Measurements from ENCODE around the gene KRTAP10-6.
"Not testable (repeated sequence)": the region's sequence is repeated elsewhere in the genome, so short reads cannot be mapped to it uniquely, and the experiment has no call there.

The KRTAP10-6 gene

DNA sequence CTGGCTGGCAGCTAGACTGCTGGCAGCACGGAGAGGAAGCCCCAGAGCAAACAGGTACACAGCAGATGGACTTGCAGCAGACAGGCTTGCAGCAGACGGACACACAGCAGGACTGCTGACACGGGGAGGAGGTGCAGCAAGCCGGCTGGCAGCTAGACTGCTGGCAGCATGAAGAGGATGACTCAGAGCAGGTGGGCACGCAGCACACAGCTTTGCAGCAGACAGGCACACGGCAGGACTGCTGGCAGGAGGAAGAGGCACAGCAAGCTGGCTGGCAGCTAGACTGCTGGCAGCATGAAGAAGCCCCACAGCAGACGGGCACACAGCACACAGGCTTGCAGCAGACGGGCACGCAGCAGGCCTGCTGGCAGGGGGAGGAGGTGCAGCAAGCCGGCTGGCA is 41.5 kb downstream of the KRTAP10-6 start:
- TF ChIP-seq, protein P1, sequence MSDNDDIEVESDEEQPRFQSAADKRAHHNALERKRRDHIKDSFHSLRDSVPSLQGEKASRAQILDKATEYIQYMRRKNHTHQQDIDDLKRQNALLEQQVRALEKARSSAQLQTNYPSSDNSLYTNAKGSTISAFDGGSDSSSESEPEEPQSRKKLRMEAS (IDR thresholded peaks at IDR 0.05; ENCODE audit: low read depth, low read length) = no peak
- TF ChIP-seq POLR2A (IDR thresholded peaks at IDR 0.05; ENCODE audit: extremely low read depth, insufficient read length) (no peak), MYC (IDR thresholded peaks at IDR 0.05; ENCODE audit: low read depth, low read length) (no peak)
- TF ChIP-seq, protein P2, sequence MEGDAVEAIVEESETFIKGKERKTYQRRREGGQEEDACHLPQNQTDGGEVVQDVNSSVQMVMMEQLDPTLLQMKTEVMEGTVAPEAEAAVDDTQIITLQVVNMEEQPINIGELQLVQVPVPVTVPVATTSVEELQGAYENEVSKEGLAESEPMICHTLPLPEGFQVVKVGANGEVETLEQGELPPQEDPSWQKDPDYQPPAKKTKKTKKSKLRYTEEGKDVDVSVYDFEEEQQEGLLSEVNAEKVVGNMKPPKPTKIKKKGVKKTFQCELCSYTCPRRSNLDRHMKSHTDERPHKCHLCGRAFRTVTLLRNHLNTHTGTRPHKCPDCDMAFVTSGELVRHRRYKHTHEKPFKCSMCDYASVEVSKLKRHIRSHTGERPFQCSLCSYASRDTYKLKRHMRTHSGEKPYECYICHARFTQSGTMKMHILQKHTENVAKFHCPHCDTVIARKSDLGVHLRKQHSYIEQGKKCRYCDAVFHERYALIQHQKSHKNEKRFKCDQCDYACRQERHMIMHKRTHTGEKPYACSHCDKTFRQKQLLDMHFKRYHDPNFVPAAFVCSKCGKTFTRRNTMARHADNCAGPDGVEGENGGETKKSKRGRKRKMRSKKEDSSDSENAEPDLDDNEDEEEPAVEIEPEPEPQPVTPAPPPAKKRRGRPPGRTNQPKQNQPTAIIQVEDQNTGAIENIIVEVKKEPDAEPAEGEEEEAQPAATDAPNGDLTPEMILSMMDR (IDR thresholded peaks at IDR 0.05; ENCODE audit: low read depth, low read length) = no peak
- no peak for DNase-seq (ENCODE audit: low read depth)
- H3K4me3 ChIP-seq (ENCODE audit: low read depth, low read length) = no peak overlapping the region

DNA sequence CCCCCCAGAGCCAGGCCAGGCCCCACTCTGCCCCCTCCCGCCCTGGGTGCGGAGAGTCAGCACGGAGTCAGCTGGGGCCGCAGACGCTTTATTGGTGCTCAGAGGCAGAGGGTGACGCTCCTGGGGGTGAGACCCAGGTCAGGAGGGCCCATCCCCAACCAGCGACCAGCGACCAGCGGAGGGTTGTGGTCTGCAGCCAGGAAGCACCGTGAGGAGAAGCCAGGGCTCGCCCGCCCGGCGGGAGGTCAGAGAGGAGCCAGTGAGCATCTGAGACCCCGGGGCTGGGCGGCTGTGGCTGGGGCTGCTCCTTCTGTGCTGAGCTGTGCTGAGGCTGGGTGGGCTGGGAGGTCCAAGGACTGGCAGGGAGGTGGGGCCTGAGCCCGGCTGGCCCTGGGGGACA is 42.0 kb downstream of the KRTAP10-6 start:
- DNase-seq (ENCODE audit: low read depth); H3K4me3 ChIP-seq (ENCODE audit: low read depth, low read length): not testable (repeated sequence)

DNA sequence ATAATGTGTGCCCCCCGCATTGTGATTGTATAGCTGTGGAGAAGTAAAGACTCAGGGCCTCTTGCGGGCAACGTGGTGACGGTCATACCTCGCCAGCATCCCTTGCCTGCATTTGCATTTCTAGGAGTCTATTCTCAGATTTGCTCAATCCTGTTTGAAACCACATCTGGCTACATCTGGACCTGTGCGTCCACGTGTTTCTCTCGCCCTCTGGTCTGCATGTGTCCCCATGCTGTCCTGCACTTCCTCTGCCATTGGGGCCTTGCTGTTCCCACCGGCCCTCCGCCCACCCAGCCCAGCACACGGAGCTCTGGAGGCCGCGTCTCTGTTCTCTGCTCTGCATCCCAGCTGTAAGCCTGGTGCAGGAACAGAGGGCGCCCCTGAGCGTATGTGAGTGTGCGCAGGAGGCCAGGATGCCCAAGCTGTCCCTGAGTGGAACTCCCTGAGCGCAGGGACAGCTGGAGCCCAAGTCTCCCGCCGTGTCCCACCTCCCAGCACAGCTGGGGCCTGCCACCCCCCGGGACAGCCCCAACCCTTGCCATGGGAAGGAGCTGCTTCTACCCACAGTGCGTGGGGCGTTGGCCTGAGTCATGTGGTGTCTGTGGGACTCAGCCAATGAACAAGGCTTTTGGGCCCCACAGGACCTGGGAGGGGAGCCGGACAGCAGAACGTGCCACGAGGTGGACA is 42.6 kb downstream of the KRTAP10-6 start:
- no peak for DNase-seq (ENCODE audit: low read depth)
- TF ChIP-seq, protein P2 (IDR thresholded peaks at IDR 0.05; ENCODE audit: low read depth, low read length) = no peak
- no peak for TF ChIP-seq POLR2A (IDR thresholded peaks at IDR 0.05; ENCODE audit: extremely low read depth, insufficient read length)
- TF ChIP-seq, protein P1 (IDR thresholded peaks at IDR 0.05; ENCODE audit: low read depth, low read length) = no peak
- no peak for TF ChIP-seq MYC (IDR thresholded peaks at IDR 0.05; ENCODE audit: low read depth, low read length)
- H3K4me3 ChIP-seq (ENCODE audit: low read depth, low read length) = no peak overlapping the region

DNA sequence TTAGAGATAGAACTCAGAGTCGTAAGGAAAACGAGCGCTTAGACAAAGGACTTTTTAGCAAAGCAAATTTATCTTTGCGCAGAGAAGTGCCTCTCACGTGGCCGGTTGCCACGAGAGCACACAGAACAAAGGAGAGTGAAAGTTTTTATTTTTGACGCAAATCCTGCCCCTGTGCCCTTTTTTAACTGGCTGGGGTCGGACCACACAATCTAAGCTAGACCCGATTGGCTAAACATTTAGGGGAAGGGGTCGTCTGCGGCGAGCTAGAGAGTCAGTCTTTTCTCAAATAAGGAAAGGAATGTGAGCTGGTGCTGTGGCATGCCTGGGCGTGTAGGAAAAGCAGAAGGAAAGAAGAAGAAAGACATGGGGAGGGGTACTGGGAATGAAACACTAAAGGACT is 43.4 kb downstream of the KRTAP10-6 start:
- no peak for DNase-seq (ENCODE audit: low read depth)

DNA sequence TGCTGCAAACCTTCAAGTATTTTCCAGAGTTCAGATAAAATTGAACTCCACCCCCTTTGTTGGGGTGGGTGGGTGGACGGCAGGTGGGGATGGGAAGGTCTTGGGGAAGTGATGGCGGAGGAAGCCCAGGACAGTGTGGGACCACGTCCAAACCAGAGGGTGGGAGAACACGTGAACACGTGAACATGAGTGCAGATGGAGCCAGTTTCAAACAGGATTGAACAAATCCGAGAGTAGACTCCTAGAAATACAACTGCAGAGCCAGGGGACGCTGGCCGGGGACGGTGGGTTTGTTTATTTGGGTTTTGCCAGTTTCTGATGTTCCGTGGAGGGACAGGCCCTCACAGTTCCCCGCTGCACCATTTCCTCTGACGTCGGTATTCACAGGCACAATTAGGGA is 43.9 kb downstream of the KRTAP10-6 start:
- H3K4me3 ChIP-seq (ENCODE audit: low read depth, low read length) = no peak overlapping the region
- TF ChIP-seq, protein P2 (IDR thresholded peaks at IDR 0.05; ENCODE audit: low read depth, low read length) = no peak
- no peak for TF ChIP-seq POLR2A (IDR thresholded peaks at IDR 0.05; ENCODE audit: extremely low read depth, insufficient read length)
- TF ChIP-seq, protein P1 (IDR thresholded peaks at IDR 0.05; ENCODE audit: low read depth, low read length) = no peak

More for the DNA sequence above, 43.4 kb downstream of the KRTAP10-6 start:
- H3K4me3 ChIP-seq (ENCODE audit: low read depth, low read length) = no peak overlapping the region
- no peak for TF ChIP-seq POLR2A (IDR thresholded peaks at IDR 0.05; ENCODE audit: extremely low read depth, insufficient read length)

DNA sequence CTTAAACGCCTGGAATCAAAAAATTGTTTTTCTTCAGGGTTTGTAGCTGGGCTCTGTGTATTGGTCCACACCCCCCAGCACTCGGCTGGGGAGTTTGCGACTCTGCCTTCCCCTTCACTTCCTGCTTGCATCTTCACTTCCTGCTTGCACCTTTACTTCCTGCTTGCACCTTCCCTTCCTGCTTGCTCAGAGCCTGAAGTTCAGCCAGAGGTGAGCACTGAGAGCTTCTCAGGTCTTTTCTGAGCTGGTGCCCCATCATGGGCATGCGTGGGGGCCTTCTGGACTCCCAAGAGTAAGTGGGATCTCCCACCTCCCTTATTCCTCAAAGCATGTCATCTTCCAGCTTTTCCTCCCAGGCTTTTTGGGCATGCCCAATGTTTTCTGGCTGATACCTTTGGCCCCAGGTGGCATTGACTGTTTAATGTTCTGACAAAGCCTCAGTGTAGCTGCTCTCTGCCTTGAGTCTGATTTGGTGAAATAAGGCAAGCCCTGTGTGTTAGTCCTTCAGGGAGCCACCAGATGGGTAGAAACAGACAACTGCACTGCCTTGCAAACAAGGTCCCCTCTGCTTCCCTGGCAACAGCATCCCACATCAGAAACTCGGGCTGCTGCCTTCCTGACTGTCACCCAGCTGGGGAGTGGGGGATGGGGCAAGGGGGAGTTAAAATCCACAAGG is 44.5 kb downstream of the KRTAP10-6 start:
- no peak overlapping the region for H3K4me3 ChIP-seq (ENCODE audit: low read depth, low read length)
- TF ChIP-seq, protein P2 (IDR thresholded peaks at IDR 0.05; ENCODE audit: low read depth, low read length) = no peak
- TF ChIP-seq MYC (IDR thresholded peaks at IDR 0.05; ENCODE audit: low read depth, low read length) (no peak), POLR2A (IDR thresholded peaks at IDR 0.05; ENCODE audit: extremely low read depth, insufficient read length) (no peak)
- TF ChIP-seq, protein P1 (IDR thresholded peaks at IDR 0.05; ENCODE audit: low read depth, low read length) = no peak
- no peak for DNase-seq (ENCODE audit: low read depth)

More for the DNA sequence above, 43.9 kb downstream of the KRTAP10-6 start:
- no peak for DNase-seq (ENCODE audit: low read depth)

DNA sequence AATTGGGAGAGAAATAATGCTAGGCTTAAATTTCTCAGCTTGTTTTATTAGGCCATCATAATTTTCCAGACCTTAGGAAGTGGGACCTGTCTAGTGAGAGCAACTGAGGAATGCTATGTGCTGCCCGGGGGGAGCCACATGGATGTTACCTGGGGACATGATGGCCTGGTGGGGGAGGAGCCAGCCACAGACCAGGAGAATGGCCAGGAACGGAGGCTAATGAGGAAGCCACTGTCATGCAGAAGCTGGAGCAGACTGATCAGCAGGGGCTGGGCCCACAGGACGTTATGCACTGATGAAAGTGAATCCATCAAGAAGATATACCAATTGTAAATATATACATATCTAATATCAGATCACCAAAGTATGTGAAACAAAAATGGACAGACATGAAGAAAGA is 47.7 kb downstream of the KRTAP10-6 start:
- TF ChIP-seq MYC (IDR thresholded peaks at IDR 0.05; ENCODE audit: low read depth, low read length) = no peak
- TF ChIP-seq, protein P2 (IDR thresholded peaks at IDR 0.05; ENCODE audit: low read depth, low read length) = no peak
- TF ChIP-seq, protein P1 (IDR thresholded peaks at IDR 0.05; ENCODE audit: low read depth, low read length) = no peak
- TF ChIP-seq POLR2A (IDR thresholded peaks at IDR 0.05; ENCODE audit: extremely low read depth, insufficient read length) = no peak
- no peak for DNase-seq (ENCODE audit: low read depth)
- no peak overlapping the region for H3K4me3 ChIP-seq (ENCODE audit: low read depth, low read length)

Data from NB4 (cell line).